NT2/D1 (cell line): ENCODE data around the gene PHEX.

Experiments used
- SUZ12 ChIP-seq: IDR thresholded peaks from 2 replicates; pipeline ENCODE4 v1.6.1; 2011; ENCODE audit not compliant: insufficient read length, insufficient read depth; ENCODE audit errors: extremely low read depth
- YY1 ChIP-seq: IDR thresholded peaks from 2 replicates; pipeline ENCODE4 v1.6.1; 2011; ENCODE audit not compliant: insufficient read length, insufficient read depth

GRCh38 chrX:22128961-22129360 lies 96.8 kb downstream of the PHEX start:
- TF ChIP-seq YY1 (no peak), SUZ12 (no peak)
